H9 (cell line): Measurements from ENCODE around the gene TMEM38A. TPM values are rescaled to one million over a fixed set of nuclear protein-coding genes. Genes with fewer than 3 reads are reported as not detected.

Experiments
- DNase-seq: peaks from one replicate; pipeline ENCODE4 v3.0.0-alpha.2; 2017
- H2AFZ ChIP-seq: one replicate; pipeline ENCODE4 v1.6.1; 2013; ENCODE audit warnings: mild to moderate bottlenecking, low read length, control low read depth, moderate library complexity
- H2AK5ac ChIP-seq: 2 replicates; pipeline ENCODE4 v1.6.1; 2013; ENCODE audit warnings: low read length, control low read depth, mixed read lengths; ENCODE audit not compliant: insufficient read length
- H2BK120ac ChIP-seq: one replicate; pipeline ENCODE4 v1.6.1; 2013; ENCODE audit warnings: low read depth, mild to moderate bottlenecking, low read length, control low read depth, inconsistent platforms; ENCODE audit not compliant: poor library complexity, severe bottlenecking
- H2BK12ac ChIP-seq: 2 replicates; pipeline ENCODE4 v1.6.1; 2013; ENCODE audit warnings: low read length, control low read depth, mixed read lengths, low read depth; ENCODE audit not compliant: insufficient read length
- H2BK15ac ChIP-seq: 2 replicates; pipeline ENCODE4 v1.6.1; 2013; ENCODE audit warnings: low read depth, low read length, control low read depth
- H2BK20ac ChIP-seq: one replicate; pipeline ENCODE4 v1.6.1; 2013; ENCODE audit warnings: low read depth, mild to moderate bottlenecking, low read length, control low read depth, inconsistent platforms; ENCODE audit not compliant: poor library complexity, severe bottlenecking
- H2BK5ac ChIP-seq: 2 replicates; pipeline ENCODE4 v1.6.1; 2013; ENCODE audit warnings: low read length, control low read depth, mixed read lengths; ENCODE audit not compliant: insufficient read length
- H3K14ac ChIP-seq: 2 replicates; pipeline ENCODE4 v1.6.1; 2013; ENCODE audit warnings: low read length, control low read depth; ENCODE audit not compliant: insufficient read depth
- H3K18ac ChIP-seq: 2 replicates; pipeline ENCODE4 v1.6.1; 2013; ENCODE audit warnings: low read depth, mild to moderate bottlenecking, mixed read lengths, low read length, control low read depth; ENCODE audit not compliant: insufficient read length
- H3K23ac ChIP-seq: 2 replicates; pipeline ENCODE4 v1.6.1; 2013; ENCODE audit warnings: low read length, control low read depth, mixed read lengths, low read depth; ENCODE audit not compliant: insufficient read length
- H3K23me2 ChIP-seq: 2 replicates; pipeline ENCODE4 v1.6.1; 2013; ENCODE audit warnings: low read depth, mild to moderate bottlenecking, mixed read lengths, low read length, control low read depth; ENCODE audit not compliant: insufficient read length, poor library complexity, severe bottlenecking
- H3K27ac ChIP-seq: 2 replicates; pipeline ENCODE4 v1.5.1; 2013; ENCODE audit warnings: low read length, control low read depth, mixed read lengths, low read depth; ENCODE audit not compliant: insufficient read length
- H3K27me3 ChIP-seq: 2 replicates; pipeline ENCODE4 v1.6.1; 2013; ENCODE audit warnings: low read length, control low read depth, inconsistent platforms; ENCODE audit not compliant: insufficient read depth
- H3K4ac ChIP-seq: 2 replicates; pipeline ENCODE4 v1.6.1; 2013; ENCODE audit warnings: low read depth, mild to moderate bottlenecking, control low read depth, inconsistent platforms, low read length, moderate library complexity
- H3K4me1 ChIP-seq: 2 replicates; pipeline ENCODE4 v1.6.1; 2013; ENCODE audit warnings: low read length, control low read depth, inconsistent platforms; ENCODE audit not compliant: insufficient read depth
- H3K4me2 ChIP-seq: 2 replicates; pipeline ENCODE4 v1.6.1; 2013; ENCODE audit warnings: low read length, control low read depth, mixed read lengths; ENCODE audit not compliant: insufficient read length, insufficient read depth
- H3K56ac ChIP-seq: 2 replicates; pipeline ENCODE4 v1.6.1; 2013; ENCODE audit warnings: low read depth, mild to moderate bottlenecking, mixed read lengths, low read length, control low read depth; ENCODE audit not compliant: insufficient read length
- H3K79me1 ChIP-seq: 2 replicates; pipeline ENCODE4 v1.6.1; 2013; ENCODE audit warnings: low read depth, mild to moderate bottlenecking, moderate library complexity, low read length, control low read depth, inconsistent platforms; ENCODE audit not compliant: insufficient read depth, poor library complexity, severe bottlenecking
- H3K79me2 ChIP-seq: 2 replicates; pipeline ENCODE4 v1.6.1; 2013; ENCODE audit warnings: low read length, control low read depth, inconsistent platforms; ENCODE audit not compliant: insufficient read depth
- H3K9ac ChIP-seq: 2 replicates; pipeline ENCODE4 v1.6.1; 2013; ENCODE audit warnings: low read length, control low read depth, mixed read lengths; ENCODE audit not compliant: insufficient read length; ENCODE audit errors: extremely low read depth
- H3K9me3 ChIP-seq: one replicate; pipeline ENCODE4 v1.6.1; 2013; ENCODE audit warnings: low read depth, low read length, inconsistent platforms; ENCODE audit not compliant: control insufficient read depth
- H3T11ph ChIP-seq: one replicate; pipeline ENCODE4 v1.6.1; 2013; ENCODE audit warnings: mild to moderate bottlenecking, low read length, control low read depth, inconsistent platforms
- H4K20me1 ChIP-seq: one replicate; pipeline ENCODE4 v1.6.1; 2013; ENCODE audit not compliant: control insufficient read depth, insufficient read length, insufficient read depth
- H4K5ac ChIP-seq: 2 replicates; pipeline ENCODE4 v1.6.1; 2013; ENCODE audit warnings: low read depth, mild to moderate bottlenecking, mixed read lengths, low read length, control low read depth; ENCODE audit not compliant: insufficient read length
- H4K8ac ChIP-seq: replicated peaks from 2 replicates; pipeline ENCODE4 v1.6.1; 2013; ENCODE audit warnings: low read length, control low read depth, mixed read lengths, low read depth; ENCODE audit not compliant: insufficient read length
- H4K91ac ChIP-seq: 2 replicates; pipeline ENCODE4 v1.6.1; 2013; ENCODE audit warnings: low read depth, mild to moderate bottlenecking, moderate library complexity, mixed read lengths, low read length, control low read depth; ENCODE audit not compliant: insufficient read length
- H3K27ac Mint-ChIP-seq, 3 experiments: 2 replicates in 2 of 3; 3 replicates in 1 of 3; pipeline ENCODE4 v1.8.0; 2020 to 2021; ENCODE audit warnings: mixed read lengths in 3 of 3, mild to moderate bottlenecking in 1 of 3, moderate library complexity in 1 of 3
- H3K27me3 Mint-ChIP-seq: 2 replicates; pipeline ENCODE4 v1.8.0; 2021; ENCODE audit warnings: low read depth, mild to moderate bottlenecking, moderate library complexity, mixed read lengths
- H3K36me3 Mint-ChIP-seq, 3 experiments: 2 replicates in 2 of 3; 3 replicates in 1 of 3; pipeline ENCODE4 v1.8.0; 2020 to 2021; ENCODE audit warnings: low read depth in 3 of 3, mixed read lengths in 3 of 3; ENCODE audit not compliant: insufficient read depth in 1 of 3
- H3K4me1 Mint-ChIP-seq, 2 experiments: 2 replicates each; pipeline ENCODE4 v1.8.0; 2020; ENCODE audit warnings: mixed read lengths in 2 of 2
- H3K4me3 Mint-ChIP-seq, 2 experiments: 2 replicates in 1 of 2; 3 replicates in 1 of 2; pipeline ENCODE4 v1.8.0; 2020 to 2021; ENCODE audit warnings: mild to moderate bottlenecking in 2 of 2, mixed read lengths in 2 of 2, moderate library complexity in 1 of 2
- H3K9me3 Mint-ChIP-seq, 2 experiments: 2 replicates in 1 of 2; 3 replicates in 1 of 2; pipeline ENCODE4 v1.8.0; 2020; ENCODE audit warnings: mild to moderate bottlenecking in 2 of 2, mixed read lengths in 2 of 2, moderate library complexity in 1 of 2
- WGBS: extraction: QIAGEN DNeasy Blood & Tissue Kit; methylation state at CpG from one replicate; pipeline ENCODE4 v1.1.7; 2013; ENCODE audit warnings: missing lambda C conversion rate, low lambda C conversion rate, mixed read lengths; ENCODE audit not compliant: insufficient read length; ENCODE audit errors: extremely low coverage; 5-methylcytosine and 5-hydroxymethylcytosine counted together
- total RNA-seq: library from RNA; stranded (reverse); gene quantifications from 2 replicates; pipeline ENCODE4 v1.2.1, GENCODE V29; 2021
- TF ChIP-seq, protein P1 (sequence below): fragments of 200-600 bp; sonication (generic); conservative IDR thresholded peaks from 3 replicates; pipeline ENCODE4 v1.8.0; 2021; ENCODE audit warnings: antibody characterized with exemption, mild to moderate bottlenecking

Gene TMEM38A
- total RNA-seq, 1 experiment from 2014 or later: 7.4 TPM

DNA sequence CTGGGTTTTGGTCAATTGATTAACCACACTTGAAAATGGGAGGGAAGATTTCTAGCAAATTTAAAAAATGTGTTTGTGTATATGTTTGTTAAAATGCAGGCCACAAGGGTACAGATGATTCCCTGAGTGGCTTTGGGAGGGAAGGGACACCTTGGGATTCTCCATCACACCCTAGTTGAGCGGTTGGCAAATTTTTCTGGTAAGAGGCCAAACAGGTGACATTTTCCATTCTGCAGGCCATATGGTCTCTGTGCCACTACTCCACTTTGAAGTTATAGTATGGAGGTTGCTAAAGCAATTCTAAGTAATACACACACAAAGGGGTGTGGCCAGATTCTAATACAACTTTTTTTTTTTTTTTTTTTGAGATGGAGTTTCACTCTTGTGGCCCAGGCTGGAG, 20.0 kb upstream of the TMEM38A start:
- Mint-ChIP-seq H3K4me3 (no peak overlapping the region), H3K27me3 (no peaks in the 10 kb centered on the region), H3K27ac (no peak overlapping the region), H3K4me1 (no peaks in the 10 kb centered on the region), H3K36me3 (peaks cover 31 to 77% (median 54%) of the 10 kb centered on the region in 3 experiments), H3K9me3 (no peaks in the 10 kb centered on the region)
- Histone ChIP-seq H2AFZ (no peak overlapping the region), H2BK120ac (no peak overlapping the region), H2AK5ac (no peak overlapping the region), H3T11ph (no peak overlapping the region), H4K8ac (no peak overlapping the region), H3K79me2 (peaks cover 2% of the 10 kb centered on the region; the same call in 1 of the 2 replicates), H3K9ac (no peak overlapping the region), H2BK20ac (no peak overlapping the region), H3K56ac (no peak overlapping the region), H4K91ac (no peak overlapping the region), H3K4ac (no peak overlapping the region), H2BK5ac (no peak overlapping the region), H3K14ac (no peak overlapping the region), H3K79me1 (peaks cover 23% of the 10 kb centered on the region), H2BK12ac (no peak overlapping the region), H3K4me2 (no peak overlapping the region), H3K23me2 (no peaks in the 10 kb centered on the region), H3K9me3 (no peaks in the 10 kb centered on the region), H3K27me3 (no peaks in the 10 kb centered on the region), H3K18ac (no peak overlapping the region), H2BK15ac (no peak overlapping the region), H3K4me1 (no peaks in the 10 kb centered on the region), H4K20me1 (no peaks in the 10 kb centered on the region), H4K5ac (no peak overlapping the region), H3K27ac (no peak overlapping the region), H3K23ac (no peak overlapping the region)
- DNase-seq: no peak
- TF ChIP-seq, protein P1, sequence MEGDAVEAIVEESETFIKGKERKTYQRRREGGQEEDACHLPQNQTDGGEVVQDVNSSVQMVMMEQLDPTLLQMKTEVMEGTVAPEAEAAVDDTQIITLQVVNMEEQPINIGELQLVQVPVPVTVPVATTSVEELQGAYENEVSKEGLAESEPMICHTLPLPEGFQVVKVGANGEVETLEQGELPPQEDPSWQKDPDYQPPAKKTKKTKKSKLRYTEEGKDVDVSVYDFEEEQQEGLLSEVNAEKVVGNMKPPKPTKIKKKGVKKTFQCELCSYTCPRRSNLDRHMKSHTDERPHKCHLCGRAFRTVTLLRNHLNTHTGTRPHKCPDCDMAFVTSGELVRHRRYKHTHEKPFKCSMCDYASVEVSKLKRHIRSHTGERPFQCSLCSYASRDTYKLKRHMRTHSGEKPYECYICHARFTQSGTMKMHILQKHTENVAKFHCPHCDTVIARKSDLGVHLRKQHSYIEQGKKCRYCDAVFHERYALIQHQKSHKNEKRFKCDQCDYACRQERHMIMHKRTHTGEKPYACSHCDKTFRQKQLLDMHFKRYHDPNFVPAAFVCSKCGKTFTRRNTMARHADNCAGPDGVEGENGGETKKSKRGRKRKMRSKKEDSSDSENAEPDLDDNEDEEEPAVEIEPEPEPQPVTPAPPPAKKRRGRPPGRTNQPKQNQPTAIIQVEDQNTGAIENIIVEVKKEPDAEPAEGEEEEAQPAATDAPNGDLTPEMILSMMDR: no peak
- no CpG with 5 or more reads among the region's 1 CpG for WGBS
